Breast epithelium (tissue), 4 donors: Measurements from ENCODE around the gene GGT5. TPM values are rescaled to one million over a fixed set of nuclear protein-coding genes. Genes with fewer than 3 reads are reported as not detected.
A peak's percentile ranks its signal among the peaks of the same experiment; 100 is the strongest.
"Not testable (repeated sequence)": the region's sequence is repeated elsewhere in the genome, so short reads cannot be mapped to it uniquely, and the experiment has no call there.

Experiments used
- DNase-seq, 2 donors: peaks; one replicate each; pipeline ENCODE4 v3.0.0-alpha.2; 2019; ENCODE audit warnings: low spot score in 2 of 2
- H3K27ac ChIP-seq, 2 donors: fragments of 200-600 bp; sonication (generic) in 1 of 2; one replicate each; pipeline ENCODE4 v1.5.1; 2016 to 2019; ENCODE audit warnings: mild to moderate bottlenecking in 1 of 2
- H3K27me3 ChIP-seq, 2 donors: fragments of 200-600 bp; sonication (generic) in 1 of 2; one replicate each; pipeline versions ENCODE4 v1.5.1 to v1.6.0; 2017 to 2019; ENCODE audit warnings: control low read depth in 1 of 2, mild to moderate bottlenecking in 1 of 2
- H3K36me3 ChIP-seq: fragments of 200-600 bp; one replicate; pipeline ENCODE4 v1.5.1; 2019
- H3K4me1 ChIP-seq, 2 donors: fragments of 200-600 bp; sonication (generic); one replicate each; pipeline ENCODE4 v1.5.1; 2016 to 2019; ENCODE audit warnings: control low read depth in 1 of 2
- H3K4me3 ChIP-seq, 3 donors: fragments of 200-600 bp; sonication (generic); 1 replicate in 2 of 3; 2 replicates in 1 of 3; pipeline ENCODE4 v1.5.1; 2016 to 2019; ENCODE audit warnings: mild to moderate bottlenecking in 3 of 3, moderate library complexity in 2 of 3
- H3K9me3 ChIP-seq, 2 donors: fragments of 200-600 bp; sonication (generic) in 1 of 2; one replicate each; pipeline ENCODE4 v1.5.1; 2016 to 2019; ENCODE audit warnings: control low read depth in 1 of 2
- CTCF ChIP-seq, 3 donors: fragments of 450-650 bp; IDR thresholded peaks; one replicate each; pipeline ENCODE4 v1.5.1; 2016 to 2017; ENCODE audit warnings: antibody characterized with exemption in 3 of 3, mild to moderate bottlenecking in 3 of 3, moderate library complexity in 3 of 3
- POLR2A ChIP-seq: fragments of 450-650 bp; IDR thresholded peaks from one replicate; pipeline ENCODE4 v1.6.1; 2016; ENCODE audit warnings: antibody characterized with exemption, mild to moderate bottlenecking, moderate library complexity
- POLR2AphosphoS5 ChIP-seq, 3 donors: sonication (generic); formaldehyde crosslinking; IDR thresholded peaks; one replicate each; pipeline ENCODE4 v1.6.1; 2017; ENCODE audit warnings: antibody characterized with exemption in 3 of 3
- intact Hi-C: fragments of 100-400 bp; cut with DNase I; formaldehyde crosslinking; loops from one replicate; pipeline ENCODE4 v1.15.1; 2023; ENCODE audit warnings: low total_unique reads
- total RNA-seq, 3 donors: library from RNA; depleted of rRNA; stranded (reverse); fragments of >200 nt; gene quantifications; one replicate each; pipeline ENCODE4 v1.1.0, GENCODE V29; 2016

Gene GGT5
- total RNA-seq, 3 donors from 2014 or later: 27.1 to 114 (median 61.0) TPM

DNA sequence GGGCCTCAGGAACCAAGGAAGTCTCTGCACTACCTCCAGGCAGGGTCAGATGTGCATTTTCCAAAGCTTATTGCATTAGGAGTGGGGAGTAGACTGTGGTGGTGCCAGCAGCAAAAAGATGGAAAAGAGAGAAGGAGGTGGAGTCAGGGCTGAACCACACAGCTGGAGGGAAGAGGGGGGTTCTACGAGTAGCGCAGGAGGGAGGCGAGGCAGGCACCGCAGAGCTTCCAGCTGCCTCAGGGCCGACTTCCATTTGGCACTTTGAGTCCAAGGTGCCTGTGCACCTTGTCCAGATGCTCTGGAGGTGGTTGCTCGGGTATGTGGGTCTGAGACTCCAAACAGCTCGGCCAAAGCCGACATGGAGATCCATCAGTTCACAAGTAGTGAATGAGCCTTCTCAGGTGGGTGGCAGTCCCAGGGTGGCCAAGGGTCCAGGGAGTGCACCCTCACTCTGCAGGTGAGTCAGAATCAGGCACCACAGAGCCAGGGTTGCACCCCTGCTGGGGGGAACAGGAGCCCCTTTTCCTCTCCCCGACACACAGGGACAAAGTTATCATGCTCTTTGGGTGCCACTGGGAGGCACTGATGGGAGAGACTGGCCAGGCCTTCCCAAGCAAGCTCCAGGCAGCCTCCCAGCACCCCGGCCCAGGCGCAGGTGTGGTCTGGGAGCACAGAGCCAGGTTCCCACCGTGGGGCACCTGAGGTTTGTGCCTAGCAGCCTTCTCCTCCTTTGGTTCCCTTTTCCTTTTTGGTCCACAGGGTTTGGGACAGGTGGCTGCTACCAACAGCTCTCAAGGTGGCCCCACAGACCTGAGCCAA, 30.2 kb downstream of the GGT5 start:
- no peaks in the 10 kb centered on the region for H3K27me3 ChIP-seq
- intact Hi-C loops: no loop called here
- no peak for DNase-seq
- no peaks in the 10 kb centered on the region for H3K9me3 ChIP-seq
- no peak for TF ChIP-seq CTCF (IDR thresholded peaks at IDR 0.05)
- TF ChIP-seq POLR2AphosphoS5 (IDR thresholded peaks at IDR 0.05): no peak
- no peak for TF ChIP-seq POLR2A
- H3K27ac ChIP-seq: no peak overlapping the region
- no peaks in the 10 kb centered on the region for H3K4me1 ChIP-seq
- no peak overlapping the region for H3K4me3 ChIP-seq
- no peaks in the 10 kb centered on the region for H3K36me3 ChIP-seq

DNA sequence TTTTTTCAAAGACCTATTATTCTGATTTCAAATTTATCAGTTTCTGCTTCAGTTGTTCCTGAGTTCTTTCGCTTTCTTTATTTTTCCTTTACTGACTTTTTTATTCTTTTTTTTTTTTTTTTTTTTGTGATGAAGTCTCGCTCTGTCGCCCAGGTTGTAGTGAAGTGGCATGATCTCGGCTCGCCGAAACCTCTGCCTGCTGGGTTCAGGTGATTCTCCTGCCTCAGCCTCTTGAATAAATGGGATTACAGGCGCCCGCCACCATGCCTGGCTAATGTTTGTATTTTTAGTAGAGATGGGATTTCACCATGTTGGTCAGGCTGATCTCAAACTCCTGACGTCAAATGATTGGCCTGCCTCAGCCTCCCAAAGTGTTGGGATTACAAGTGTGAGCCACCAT, 31.8 kb downstream of the GGT5 start:
- DNase-seq, H3K4me1 ChIP-seq, H3K27ac ChIP-seq, H3K4me3 ChIP-seq, H3K36me3 ChIP-seq, H3K27me3 ChIP-seq, intact Hi-C loops, H3K9me3 ChIP-seq: not testable (repeated sequence)

DNA sequence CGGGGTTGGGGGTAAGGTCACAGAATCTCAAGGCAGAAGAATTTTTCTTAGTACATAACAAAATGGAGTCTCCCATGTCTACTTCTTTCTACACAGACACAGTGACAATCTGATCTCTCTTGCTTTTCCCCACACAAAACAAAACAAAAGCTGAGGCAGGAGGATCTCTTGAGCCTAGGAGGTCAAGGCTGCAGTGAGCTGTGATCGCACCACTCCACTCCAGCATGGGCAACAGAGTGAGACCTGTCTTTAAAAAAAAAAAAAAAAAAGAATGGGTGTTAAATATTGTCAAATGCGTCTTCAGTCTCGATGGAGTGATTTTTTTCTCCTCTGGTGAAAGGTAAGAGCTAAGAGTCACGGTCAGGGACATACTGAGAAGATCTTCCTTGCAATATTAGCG, 33.2 kb downstream of the GGT5 start:
- H3K4me1 ChIP-seq, H3K27ac ChIP-seq, H3K27me3 ChIP-seq, H3K36me3 ChIP-seq, H3K4me3 ChIP-seq, H3K9me3 ChIP-seq, DNase-seq, intact Hi-C loops: not testable (repeated sequence)

DNA sequence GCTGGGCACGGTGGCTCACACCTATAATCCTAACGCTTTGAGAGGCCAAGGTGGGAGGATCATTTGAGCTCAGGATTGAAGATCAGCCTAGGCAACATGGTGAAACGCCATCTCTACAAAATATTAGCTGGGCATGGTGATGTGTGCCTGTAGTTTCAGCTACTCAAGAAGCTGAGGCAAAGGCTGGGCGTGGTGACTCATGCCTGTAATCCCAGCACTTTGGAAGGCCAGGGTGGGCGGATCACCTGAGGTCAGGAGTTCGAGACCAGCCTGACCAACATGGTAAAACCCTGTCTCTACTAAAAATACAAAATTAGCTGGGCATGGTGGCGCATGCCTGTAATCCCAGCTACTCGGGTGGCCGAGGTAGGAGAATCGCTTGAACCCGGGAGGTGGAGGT, 34.5 kb downstream of the GGT5 start:
- H3K36me3 ChIP-seq, H3K9me3 ChIP-seq, H3K4me3 ChIP-seq, intact Hi-C loops, DNase-seq, H3K4me1 ChIP-seq, H3K27ac ChIP-seq, H3K27me3 ChIP-seq: not testable (repeated sequence)

DNA sequence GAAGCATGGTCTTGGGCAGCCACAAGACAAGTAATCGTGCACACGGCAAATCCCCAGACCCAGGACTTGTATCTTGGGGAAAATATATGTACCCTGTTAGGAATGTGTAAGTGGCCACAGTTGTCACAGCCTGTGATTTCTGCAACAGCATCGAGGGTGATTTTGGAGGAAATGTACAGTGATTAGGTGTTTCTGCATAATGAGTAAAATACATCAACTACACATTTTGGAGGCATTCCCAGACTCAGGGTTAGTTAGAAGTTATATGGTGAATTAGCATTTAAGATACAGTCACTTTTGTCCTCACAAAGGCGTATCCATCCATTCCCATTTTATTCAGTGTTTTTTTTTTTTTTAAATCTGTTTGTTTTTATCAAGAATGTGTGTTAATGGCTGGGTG, 35.2 kb downstream of the GGT5 start:
- Histone ChIP-seq H3K36me3 (no peaks in the 10 kb centered on the region), H3K4me3 (no peak overlapping the region), H3K4me1 (no peaks in the 10 kb centered on the region), H3K27ac (no peak overlapping the region), H3K9me3 (no peaks in the 10 kb centered on the region), H3K27me3 (no peaks in the 10 kb centered on the region)
- TF ChIP-seq CTCF (IDR thresholded peaks at IDR 0.05): no peak
- no peak for TF ChIP-seq POLR2AphosphoS5 (IDR thresholded peaks at IDR 0.05)
- TF ChIP-seq POLR2A: no peak
- DNase-seq: no peak
- intact Hi-C loops: no loop called here

DNA sequence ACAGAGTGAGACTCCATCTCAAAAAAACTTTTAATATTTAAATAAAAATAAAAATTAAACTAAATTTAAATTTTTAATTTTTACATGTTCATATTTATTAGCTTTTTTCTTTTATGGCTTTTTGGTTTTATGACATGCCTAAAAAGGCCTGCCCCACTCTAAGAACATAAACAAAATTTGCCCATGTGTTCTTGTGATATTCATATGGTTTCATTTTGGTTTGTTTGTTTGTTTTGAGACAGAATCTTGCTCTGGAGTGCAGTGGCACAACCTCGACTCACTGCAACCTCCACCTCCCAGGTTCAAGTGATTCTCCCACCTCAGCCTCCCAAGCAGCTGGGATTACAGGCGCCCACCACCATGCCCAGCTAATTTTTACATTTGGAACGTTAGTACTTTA, 35.9 kb downstream of the GGT5 start:
- H3K4me1 ChIP-seq: no peaks in the 10 kb centered on the region
- no peak overlapping the region for H3K4me3 ChIP-seq
- peak overlapping the region; percentile 70 to 93 for H3K27ac ChIP-seq
- H3K27me3 ChIP-seq: no peaks in the 10 kb centered on the region
- no peak for DNase-seq
- no peaks in the 10 kb centered on the region for H3K9me3 ChIP-seq
- H3K36me3 ChIP-seq: no peaks in the 10 kb centered on the region
- TF ChIP-seq POLR2AphosphoS5 (IDR thresholded peaks at IDR 0.05) (no peak), POLR2A (no peak), CTCF (IDR thresholded peaks at IDR 0.05) (no peak)
- intact Hi-C loops: no loop called here
